ENCODE data around the gene ABCA13. TPM values are rescaled to one million over a fixed set of nuclear protein-coding genes. Genes with fewer than 3 reads are reported as not detected.

Gene ABCA13
- total RNA-seq, 2 donors from 2014 or later, result not detected

DNA sequence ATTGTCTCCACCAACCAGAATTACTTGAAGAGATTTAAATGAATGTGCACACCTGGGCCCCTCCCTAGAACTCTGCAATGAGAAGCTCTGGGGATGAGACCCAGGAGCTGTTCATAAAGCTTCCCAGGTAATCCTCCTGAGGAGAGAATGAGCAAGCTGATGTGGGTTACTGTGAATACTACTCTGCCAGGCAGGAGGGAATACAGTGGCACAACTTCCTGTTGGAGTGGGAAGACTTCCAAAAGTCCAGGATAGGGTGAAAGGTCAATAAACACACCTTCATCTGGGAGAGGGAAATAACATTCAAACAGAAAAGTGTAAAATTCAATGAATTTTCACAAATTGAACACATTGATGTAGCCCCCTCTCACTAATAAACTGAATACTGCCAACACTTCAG is 351.4 kb downstream of the ABCA13 start:
- no peak for DNase-seq
- Mint-ChIP-seq H3K36me3 (ENCODE audit: insufficient read depth in 2 of 2) (no peaks in the 10 kb centered on the region), H3K4me3 (no peak overlapping the region), H3K9me3 (no peaks in the 10 kb centered on the region), H3K27me3 (ENCODE audit: low read depth) (no peaks in the 10 kb centered on the region), H3K27ac (no peak overlapping the region), H3K4me1 (ENCODE audit: low read depth) (no peaks in the 10 kb centered on the region)
- ATAC-seq (replicated peaks in 1 of 2), result no peak

GRCh38 chr7:48525736-48526732 is 354.8 kb downstream of the ABCA13 start:
- Mint-ChIP-seq H3K4me3 (no peak overlapping the region), H3K36me3 (ENCODE audit: insufficient read depth in 2 of 2) (no peaks in the 10 kb centered on the region), H3K27me3 (ENCODE audit: low read depth) (no peaks in the 10 kb centered on the region), H3K27ac (no peak overlapping the region), H3K9me3 (peaks cover 0 to 2% of the 10 kb centered on the region in 2 donors), H3K4me1 (ENCODE audit: low read depth) (no peaks in the 10 kb centered on the region)
- DNase-seq, result no peak
- no peak for ATAC-seq (replicated peaks in 1 of 2)

GRCh38 chr7:48528646-48529045 is 357.4 kb downstream of the ABCA13 start:
- Mint-ChIP-seq H3K9me3 (peaks cover 2 to 6% of the 10 kb centered on the region in 2 donors), H3K4me3 (no peak overlapping the region), H3K4me1 (ENCODE audit: low read depth) (no peaks in the 10 kb centered on the region), H3K27ac (no peak overlapping the region), H3K27me3 (ENCODE audit: low read depth) (no peaks in the 10 kb centered on the region), H3K36me3 (ENCODE audit: insufficient read depth in 2 of 2) (no peaks in the 10 kb centered on the region)
- DNase-seq (no peak), ATAC-seq (replicated peaks in 1 of 2) (no peak)

DNA sequence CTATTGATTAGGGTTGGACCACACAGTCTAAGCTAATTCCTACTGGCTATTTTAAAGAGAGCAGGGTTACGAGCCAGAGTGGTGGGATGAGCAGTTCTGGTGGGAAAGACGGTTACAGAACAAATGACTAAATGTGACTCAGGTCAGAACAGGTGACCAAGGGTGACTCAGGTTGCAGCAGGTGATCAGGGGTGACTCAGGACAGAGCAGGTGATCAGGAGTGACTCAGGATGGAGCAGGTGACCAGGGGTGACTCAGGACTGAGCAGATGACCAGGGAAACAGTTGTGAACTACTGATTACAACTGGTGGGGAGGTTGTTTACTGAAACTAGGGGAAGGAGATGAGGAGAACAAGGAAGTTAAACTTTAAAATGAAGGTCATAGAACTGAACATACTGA is 366.3 kb downstream of the ABCA13 start:
- no peak overlapping the region for H3K4me3 Mint-ChIP-seq
- ATAC-seq (replicated peaks in 1 of 2), result no peak
- peaks cover 4 to 11% of the 10 kb centered on the region in 2 donors for H3K9me3 Mint-ChIP-seq
- H3K27ac Mint-ChIP-seq, result peak overlapping the region; percentile 36
- no peaks in the 10 kb centered on the region for H3K27me3 Mint-ChIP-seq (ENCODE audit: low read depth)
- H3K36me3 Mint-ChIP-seq (ENCODE audit: insufficient read depth in 2 of 2), result peaks cover 0 to 4% of the 10 kb centered on the region in 2 donors
- no peak for DNase-seq
- no peaks in the 10 kb centered on the region for H3K4me1 Mint-ChIP-seq (ENCODE audit: low read depth)

GRCh38 chr7:48540746-48541145 is 369.5 kb downstream of the ABCA13 start:
- no peak overlapping the region for H3K4me3 Mint-ChIP-seq
- H3K36me3 Mint-ChIP-seq (ENCODE audit: insufficient read depth in 2 of 2), result peaks cover 0 to 4% of the 10 kb centered on the region in 2 donors
- H3K27me3 Mint-ChIP-seq (ENCODE audit: low read depth), result no peaks in the 10 kb centered on the region
- DNase-seq (no peak), ATAC-seq (replicated peaks in 1 of 2) (no peak)
- no peaks in the 10 kb centered on the region for H3K4me1 Mint-ChIP-seq (ENCODE audit: low read depth)
- H3K27ac Mint-ChIP-seq, result no peak overlapping the region
- peaks cover 4 to 5% of the 10 kb centered on the region in 2 donors for H3K9me3 Mint-ChIP-seq

GRCh38 chr7:48548667-48549066 is 377.4 kb downstream of the ABCA13 start:
- Mint-ChIP-seq H3K4me3 (no peak overlapping the region), H3K9me3 (peaks cover 6 to 12% of the 10 kb centered on the region in 2 donors), H3K27ac (no peak overlapping the region), H3K27me3 (ENCODE audit: low read depth) (no peaks in the 10 kb centered on the region), H3K4me1 (ENCODE audit: low read depth) (no peaks in the 10 kb centered on the region), H3K36me3 (ENCODE audit: insufficient read depth in 2 of 2) (peaks cover 0 to 3% of the 10 kb centered on the region in 2 donors)
- DNase-seq (no peak), ATAC-seq (replicated peaks in 1 of 2) (no peak)

DNA sequence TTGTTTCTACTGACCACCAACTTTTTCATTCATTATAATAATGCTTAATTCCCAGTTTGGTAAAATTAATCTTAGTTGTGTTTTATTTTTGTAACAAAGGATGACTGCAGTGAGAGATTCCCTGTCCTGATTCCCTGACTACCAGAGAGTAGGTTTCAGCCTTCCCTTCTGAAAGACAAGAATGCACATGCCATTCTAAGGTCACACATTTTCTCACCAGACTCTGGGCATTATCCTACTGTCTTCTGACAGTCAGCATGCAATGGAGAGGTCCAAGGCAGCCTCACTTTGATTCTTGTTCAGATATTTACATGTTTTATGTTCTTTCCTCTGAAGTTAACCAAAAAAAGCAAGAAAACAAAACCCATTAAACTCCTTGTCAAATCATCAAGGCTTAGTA is 380.4 kb downstream of the ABCA13 start:
- H3K36me3 Mint-ChIP-seq (ENCODE audit: insufficient read depth in 2 of 2), result peaks cover 0 to 3% of the 10 kb centered on the region in 2 donors
- ATAC-seq (replicated peaks in 1 of 2), result no peak
- no peak overlapping the region for H3K4me3 Mint-ChIP-seq

DNA sequence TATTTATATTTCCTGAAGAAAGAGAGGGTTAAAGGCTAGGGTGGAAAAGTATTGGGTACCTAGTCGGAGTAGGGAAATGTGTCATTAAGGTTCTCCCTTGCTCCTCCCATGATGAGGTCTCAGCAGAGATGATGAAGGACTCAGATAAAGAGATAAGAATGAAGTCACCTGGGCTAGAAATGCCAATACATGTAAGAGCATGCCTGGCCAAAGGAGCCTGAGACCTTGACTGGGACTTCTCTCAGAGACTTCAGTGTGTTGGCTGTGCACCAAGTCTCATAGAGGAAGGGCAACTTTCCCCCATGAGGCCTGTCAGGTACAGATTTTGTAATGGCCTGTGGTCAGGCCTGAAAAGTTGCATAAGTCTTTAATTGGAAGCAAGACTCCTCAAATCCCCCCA is 392.1 kb downstream of the ABCA13 start:
- DNase-seq (no peak), ATAC-seq (replicated peaks in 1 of 2) (no peak)
- no peaks in the 10 kb centered on the region for H3K27me3 Mint-ChIP-seq (ENCODE audit: low read depth)
- peaks cover 0 to 1% of the 10 kb centered on the region in 2 donors for H3K36me3 Mint-ChIP-seq (ENCODE audit: insufficient read depth in 2 of 2)
- no peaks in the 10 kb centered on the region for H3K4me1 Mint-ChIP-seq (ENCODE audit: low read depth)
- H3K4me3 Mint-ChIP-seq, result no peak overlapping the region
- H3K9me3 Mint-ChIP-seq, result no peaks in the 10 kb centered on the region
- no peak overlapping the region for H3K27ac Mint-ChIP-seq

More for the DNA sequence above, 380.4 kb downstream of the ABCA13 start:
- Mint-ChIP-seq H3K9me3 (peaks cover 8 to 14% of the 10 kb centered on the region in 2 donors), H3K27ac (no peak overlapping the region), H3K27me3 (ENCODE audit: low read depth) (no peaks in the 10 kb centered on the region), H3K4me1 (ENCODE audit: low read depth) (no peaks in the 10 kb centered on the region)
- no peak for DNase-seq

DNA sequence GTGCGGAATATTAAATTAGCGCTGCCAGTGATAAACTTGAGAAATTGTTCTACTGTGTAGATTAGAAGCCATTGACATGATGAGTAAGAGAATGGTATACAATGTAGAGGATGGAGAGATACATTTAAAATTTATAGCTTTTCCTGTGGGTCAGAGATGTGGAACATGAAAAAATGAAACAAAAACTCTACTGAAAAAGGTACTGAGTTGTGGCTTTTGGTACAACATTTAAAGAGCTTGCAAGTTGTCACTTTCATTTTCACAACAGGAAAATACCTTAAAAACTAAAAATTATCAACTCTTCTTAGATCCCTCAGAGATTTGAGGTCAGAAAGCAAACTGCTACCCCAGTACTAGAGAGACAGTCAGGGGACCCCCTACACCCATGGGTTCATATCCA is 404.3 kb downstream of the ABCA13 start:
- no peak overlapping the region for H3K4me3 Mint-ChIP-seq
- H3K36me3 Mint-ChIP-seq (ENCODE audit: insufficient read depth in 2 of 2), result no peaks in the 10 kb centered on the region
- ATAC-seq (replicated peaks in 1 of 2), result no peak
- no peak for DNase-seq
- no peak overlapping the region for H3K27ac Mint-ChIP-seq
- H3K9me3 Mint-ChIP-seq, result peaks cover 0 to 2% of the 10 kb centered on the region in 2 donors
- no peaks in the 10 kb centered on the region for H3K4me1 Mint-ChIP-seq (ENCODE audit: low read depth)
- no peaks in the 10 kb centered on the region for H3K27me3 Mint-ChIP-seq (ENCODE audit: low read depth)

- H3K27ac Mint-ChIP-seq, result no peak overlapping the region
- DNase-seq, result no peak
- H3K4me1 Mint-ChIP-seq (ENCODE audit: low read depth), result no peaks in the 10 kb centered on the region
- no peaks in the 10 kb centered on the region for H3K9me3 Mint-ChIP-seq
- no peaks in the 10 kb centered on the region for H3K36me3 Mint-ChIP-seq (ENCODE audit: insufficient read depth in 2 of 2)
- no peaks in the 10 kb centered on the region for H3K27me3 Mint-ChIP-seq (ENCODE audit: low read depth)
- ATAC-seq (replicated peaks in 1 of 2), result no peak
- no peak overlapping the region for H3K4me3 Mint-ChIP-seq
Measured at GRCh38 chr7:48587475-48587874, 416.2 kb downstream of the ABCA13 start.

GRCh38 chr7:48594349-48594748 is 423.1 kb downstream of the ABCA13 start:
- H3K4me1 Mint-ChIP-seq (ENCODE audit: low read depth), result no peaks in the 10 kb centered on the region
- no peaks in the 10 kb centered on the region for H3K27me3 Mint-ChIP-seq (ENCODE audit: low read depth)
- H3K36me3 Mint-ChIP-seq (ENCODE audit: insufficient read depth in 2 of 2), result no peaks in the 10 kb centered on the region
- no peaks in the 10 kb centered on the region for H3K9me3 Mint-ChIP-seq
- H3K27ac Mint-ChIP-seq, result no peak overlapping the region
- no peak overlapping the region for H3K4me3 Mint-ChIP-seq
- no peak for DNase-seq
- no peak for ATAC-seq (replicated peaks in 1 of 2)

DNA sequence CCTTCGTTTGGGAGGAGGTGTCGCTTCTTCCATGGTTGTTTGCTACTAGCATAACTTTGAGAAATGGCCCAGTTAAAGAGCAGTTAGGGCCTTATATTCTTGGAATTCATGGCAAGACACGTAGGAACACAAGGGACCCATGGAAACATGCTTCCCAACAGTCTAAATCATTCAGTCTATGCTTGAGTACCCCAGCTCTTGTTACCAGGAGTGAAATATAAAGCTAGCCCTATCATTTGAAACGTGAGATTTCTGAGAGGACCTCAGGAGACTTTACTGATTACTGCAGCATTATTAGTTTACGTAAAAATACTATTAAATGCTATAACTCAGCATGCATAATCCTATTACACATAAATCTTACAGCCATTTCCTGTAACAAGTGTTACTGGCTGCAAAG is 424.5 kb downstream of the ABCA13 start:
- ATAC-seq (replicated peaks in 1 of 2), result no peak
- no peak overlapping the region for H3K4me3 Mint-ChIP-seq
- no peaks in the 10 kb centered on the region for H3K36me3 Mint-ChIP-seq (ENCODE audit: insufficient read depth in 2 of 2)
- H3K27ac Mint-ChIP-seq, result no peak overlapping the region
- no peaks in the 10 kb centered on the region for H3K27me3 Mint-ChIP-seq (ENCODE audit: low read depth)
- no peaks in the 10 kb centered on the region for H3K4me1 Mint-ChIP-seq (ENCODE audit: low read depth)
- no peak for DNase-seq
- H3K9me3 Mint-ChIP-seq, result no peaks in the 10 kb centered on the region

DNA sequence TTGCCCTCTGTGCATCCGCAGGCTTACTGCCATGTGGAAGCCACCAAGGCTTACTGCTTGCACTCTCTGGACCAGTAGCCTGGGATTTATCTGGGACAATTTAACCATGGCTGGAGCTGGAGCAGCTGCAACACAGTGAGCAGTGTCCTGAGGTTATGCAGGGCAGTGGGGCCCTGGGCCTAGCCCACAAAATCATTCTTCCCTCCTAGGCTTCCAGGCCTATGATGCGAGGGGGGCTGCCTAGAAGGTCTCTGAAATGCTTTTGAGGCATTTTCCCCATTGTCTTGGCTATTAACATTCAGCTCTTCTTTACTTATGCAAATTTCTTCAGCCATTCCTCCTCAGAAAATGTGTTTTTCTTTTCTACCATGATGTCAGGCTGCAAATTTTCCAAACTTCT is 439.4 kb downstream of the ABCA13 start:
- Mint-ChIP-seq H3K4me3 (no peak overlapping the region), H3K9me3 (peaks cover 2 to 9% of the 10 kb centered on the region in 2 donors), H3K36me3 (ENCODE audit: insufficient read depth in 2 of 2) (peaks cover 0 to 2% of the 10 kb centered on the region in 2 donors), H3K27me3 (ENCODE audit: low read depth) (no peaks in the 10 kb centered on the region), H3K27ac (no peak overlapping the region), H3K4me1 (ENCODE audit: low read depth) (no peaks in the 10 kb centered on the region)
- DNase-seq (no peak), ATAC-seq (replicated peaks in 1 of 2) (no peak)
